ENCODE data around the gene DAB1.

DNA sequence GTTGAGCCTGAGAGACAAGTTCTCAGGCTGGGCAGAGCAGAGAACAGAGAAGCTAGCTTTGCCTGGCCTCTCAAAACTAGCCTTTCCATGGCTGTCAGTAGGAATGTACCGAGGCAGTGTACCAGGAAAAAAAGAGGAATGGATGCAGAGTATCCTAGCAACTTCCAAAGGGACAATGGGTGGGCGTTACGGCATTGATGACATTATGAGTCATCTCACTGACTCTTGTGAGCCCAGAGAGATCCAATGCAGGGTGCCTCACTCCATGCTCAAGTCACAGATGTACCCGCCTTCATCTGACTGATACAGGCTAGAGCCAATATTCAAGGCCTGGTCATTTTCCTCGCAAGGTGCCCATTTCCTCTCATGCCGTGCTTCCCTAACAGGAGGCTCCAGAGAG is 406.7 kb downstream of the DAB1 start:
- TF ChIP-seq POLR2A (IDR thresholded peaks at IDR 0.05) (no peak), CTCF (IDR thresholded peaks at IDR 0.05) (no peak)

All from upper lobe of left lung (tissue), 4 donors.